ENCODE measurements around the gene CABLES2.

Gene CABLES2

GRCh38 chr20:62363920-62364851, 42.9 kb downstream of the CABLES2 start:
- Histone ChIP-seq H3K9ac (ENCODE audit: low read length) (peak overlapping the region; percentile 87), H3K9me3 (ENCODE audit: low read length) (no peaks in the 10 kb centered on the region), H3K27me3 (ENCODE audit: control insufficient read depth in 1 of 2, insufficient read depth in 2 of 2, low read length in 2 of 2) (no peaks in the 10 kb centered on the region), H3K27ac (ENCODE audit: low read depth, low read length) (peak overlapping the region; percentile 96), H3K4me3 (ENCODE audit: low read depth in 1 of 2, low read length in 2 of 2) (peak overlapping the region in 1 of 2 donors; percentile 92), H3K4me1 (ENCODE audit: insufficient read depth, low read length) (peaks cover 60% of the 10 kb centered on the region), H3K36me3 (ENCODE audit: insufficient read depth, low read length) (no peaks in the 10 kb centered on the region)

GRCh38 chr20:62362991-62363919, 43.8 kb downstream of the CABLES2 start:
- Histone ChIP-seq H3K4me3 (ENCODE audit: low read depth in 1 of 2, low read length in 2 of 2) (peak overlapping the region in 1 of 2 donors; percentile 92), H3K4me1 (ENCODE audit: insufficient read depth, low read length) (peaks cover 63% of the 10 kb centered on the region), H3K36me3 (ENCODE audit: insufficient read depth, low read length) (no peaks in the 10 kb centered on the region), H3K9ac (ENCODE audit: low read length) (peak overlapping the region; percentile 87), H3K27me3 (ENCODE audit: control insufficient read depth in 1 of 2, insufficient read depth in 2 of 2, low read length in 2 of 2) (no peaks in the 10 kb centered on the region), H3K27ac (ENCODE audit: low read depth, low read length) (peak overlapping the region; percentile 96), H3K9me3 (ENCODE audit: low read length) (no peaks in the 10 kb centered on the region)

GRCh38 chr20:62362590-62362940, 44.5 kb downstream of the CABLES2 start:
- Histone ChIP-seq H3K36me3 (ENCODE audit: insufficient read depth, low read length) (no peaks in the 10 kb centered on the region), H3K27ac (ENCODE audit: low read depth, low read length) (peak overlapping the region; percentile 96), H3K9ac (ENCODE audit: low read length) (no peak overlapping the region), H3K4me3 (ENCODE audit: low read depth in 1 of 2, low read length in 2 of 2) (no peak overlapping the region), H3K4me1 (ENCODE audit: insufficient read depth, low read length) (peaks cover 63% of the 10 kb centered on the region), H3K9me3 (ENCODE audit: low read length) (no peaks in the 10 kb centered on the region), H3K27me3 (ENCODE audit: control insufficient read depth in 1 of 2, insufficient read depth in 2 of 2, low read length in 2 of 2) (no peaks in the 10 kb centered on the region)

GRCh38 chr20:62361799-62362589, 45.1 kb downstream of the CABLES2 start:
- peaks cover 67% of the 10 kb centered on the region for H3K4me1 ChIP-seq (ENCODE audit: insufficient read depth, low read length)
- no peaks in the 10 kb centered on the region for H3K27me3 ChIP-seq (ENCODE audit: control insufficient read depth in 1 of 2, insufficient read depth in 2 of 2, low read length in 2 of 2)
- H3K9ac ChIP-seq (ENCODE audit: low read length), result no peak overlapping the region
- H3K27ac ChIP-seq (ENCODE audit: low read depth, low read length), result peak overlapping the region; percentile 96
- H3K4me3 ChIP-seq (ENCODE audit: low read depth in 1 of 2, low read length in 2 of 2), result no peak overlapping the region
- no peaks in the 10 kb centered on the region for H3K9me3 ChIP-seq (ENCODE audit: low read length)
- H3K36me3 ChIP-seq (ENCODE audit: insufficient read depth, low read length), result no peaks in the 10 kb centered on the region

- Histone ChIP-seq H3K4me3 (ENCODE audit: low read depth in 1 of 2, low read length in 2 of 2) (no peak overlapping the region), H3K9me3 (ENCODE audit: low read length) (no peaks in the 10 kb centered on the region), H3K27me3 (ENCODE audit: control insufficient read depth in 1 of 2, insufficient read depth in 2 of 2, low read length in 2 of 2) (no peaks in the 10 kb centered on the region), H3K9ac (ENCODE audit: low read length) (no peak overlapping the region), H3K27ac (ENCODE audit: low read depth, low read length) (peak overlapping the region; percentile 96), H3K4me1 (ENCODE audit: insufficient read depth, low read length) (peaks cover 76% of the 10 kb centered on the region), H3K36me3 (ENCODE audit: insufficient read depth, low read length) (no peaks in the 10 kb centered on the region)
These were observed 46.0 kb downstream of the CABLES2 start for GRCh38 chr20:62360854-62361798.

- H3K36me3 ChIP-seq (ENCODE audit: insufficient read depth, low read length), result no peaks in the 10 kb centered on the region
- peaks cover 89% of the 10 kb centered on the region for H3K4me1 ChIP-seq (ENCODE audit: insufficient read depth, low read length)
- no peaks in the 10 kb centered on the region for H3K27me3 ChIP-seq (ENCODE audit: control insufficient read depth in 1 of 2, insufficient read depth in 2 of 2, low read length in 2 of 2)
- no peaks in the 10 kb centered on the region for H3K9me3 ChIP-seq (ENCODE audit: low read length)
- H3K27ac ChIP-seq (ENCODE audit: low read depth, low read length), result peak overlapping the region; percentile 82
- H3K4me3 ChIP-seq (ENCODE audit: low read depth in 1 of 2, low read length in 2 of 2), result no peak overlapping the region
- no peak overlapping the region for H3K9ac ChIP-seq (ENCODE audit: low read length)
These were observed 47.5 kb downstream of the CABLES2 start for GRCh38 chr20:62359491-62360121.

GRCh38 chr20:62359043-62359490, 48.0 kb downstream of the CABLES2 start:
- no peaks in the 10 kb centered on the region for H3K9me3 ChIP-seq (ENCODE audit: low read length)
- no peak overlapping the region for H3K9ac ChIP-seq (ENCODE audit: low read length)
- H3K27ac ChIP-seq (ENCODE audit: low read depth, low read length), result peak overlapping the region; percentile 82
- no peaks in the 10 kb centered on the region for H3K27me3 ChIP-seq (ENCODE audit: control insufficient read depth in 1 of 2, insufficient read depth in 2 of 2, low read length in 2 of 2)
- H3K4me1 ChIP-seq (ENCODE audit: insufficient read depth, low read length), result peaks cover 87% of the 10 kb centered on the region
- no peaks in the 10 kb centered on the region for H3K36me3 ChIP-seq (ENCODE audit: insufficient read depth, low read length)
- no peak overlapping the region for H3K4me3 ChIP-seq (ENCODE audit: low read depth in 1 of 2, low read length in 2 of 2)

GRCh38 chr20:62358171-62359042, 48.7 kb downstream of the CABLES2 start:
- H3K4me3 ChIP-seq (ENCODE audit: low read depth in 1 of 2, low read length in 2 of 2), result no peak overlapping the region
- H3K4me1 ChIP-seq (ENCODE audit: insufficient read depth, low read length), result peaks cover 84% of the 10 kb centered on the region
- peak overlapping the region; percentile 82 for H3K27ac ChIP-seq (ENCODE audit: low read depth, low read length)
- H3K27me3 ChIP-seq (ENCODE audit: control insufficient read depth in 1 of 2, insufficient read depth in 2 of 2, low read length in 2 of 2), result no peaks in the 10 kb centered on the region
- H3K9ac ChIP-seq (ENCODE audit: low read length), result peak overlapping the region; percentile 33
- no peaks in the 10 kb centered on the region for H3K9me3 ChIP-seq (ENCODE audit: low read length)
- no peaks in the 10 kb centered on the region for H3K36me3 ChIP-seq (ENCODE audit: insufficient read depth, low read length)

- H3K27ac ChIP-seq (ENCODE audit: low read depth, low read length), result peak overlapping the region; percentile 82
- peaks cover 84% of the 10 kb centered on the region for H3K4me1 ChIP-seq (ENCODE audit: insufficient read depth, low read length)
- peak overlapping the region; percentile 33 for H3K9ac ChIP-seq (ENCODE audit: low read length)
- H3K36me3 ChIP-seq (ENCODE audit: insufficient read depth, low read length), result no peaks in the 10 kb centered on the region
- no peak overlapping the region for H3K4me3 ChIP-seq (ENCODE audit: low read depth in 1 of 2, low read length in 2 of 2)
- no peaks in the 10 kb centered on the region for H3K9me3 ChIP-seq (ENCODE audit: low read length)
- H3K27me3 ChIP-seq (ENCODE audit: control insufficient read depth in 1 of 2, insufficient read depth in 2 of 2, low read length in 2 of 2), result no peaks in the 10 kb centered on the region
These were observed 49.4 kb downstream of the CABLES2 start for GRCh38 chr20:62357681-62358080.
